GM21528 (cell line): ENCODE results near the gene SPATC1L.
"Not testable (repeated sequence)": the region's sequence is repeated elsewhere in the genome, so short reads cannot be mapped to it uniquely, and the experiment has no call there.

Experiments
- ATAC-seq: cut with Tn5 transposase; IDR thresholded peaks from one replicate; pipeline ENCODE4 v1.9.1; 2021; ENCODE audit warnings: mild to moderate bottlenecking, moderate library complexity; ENCODE audit not compliant: unreplicated experiment, low FRiP score

Gene SPATC1L

DNA sequence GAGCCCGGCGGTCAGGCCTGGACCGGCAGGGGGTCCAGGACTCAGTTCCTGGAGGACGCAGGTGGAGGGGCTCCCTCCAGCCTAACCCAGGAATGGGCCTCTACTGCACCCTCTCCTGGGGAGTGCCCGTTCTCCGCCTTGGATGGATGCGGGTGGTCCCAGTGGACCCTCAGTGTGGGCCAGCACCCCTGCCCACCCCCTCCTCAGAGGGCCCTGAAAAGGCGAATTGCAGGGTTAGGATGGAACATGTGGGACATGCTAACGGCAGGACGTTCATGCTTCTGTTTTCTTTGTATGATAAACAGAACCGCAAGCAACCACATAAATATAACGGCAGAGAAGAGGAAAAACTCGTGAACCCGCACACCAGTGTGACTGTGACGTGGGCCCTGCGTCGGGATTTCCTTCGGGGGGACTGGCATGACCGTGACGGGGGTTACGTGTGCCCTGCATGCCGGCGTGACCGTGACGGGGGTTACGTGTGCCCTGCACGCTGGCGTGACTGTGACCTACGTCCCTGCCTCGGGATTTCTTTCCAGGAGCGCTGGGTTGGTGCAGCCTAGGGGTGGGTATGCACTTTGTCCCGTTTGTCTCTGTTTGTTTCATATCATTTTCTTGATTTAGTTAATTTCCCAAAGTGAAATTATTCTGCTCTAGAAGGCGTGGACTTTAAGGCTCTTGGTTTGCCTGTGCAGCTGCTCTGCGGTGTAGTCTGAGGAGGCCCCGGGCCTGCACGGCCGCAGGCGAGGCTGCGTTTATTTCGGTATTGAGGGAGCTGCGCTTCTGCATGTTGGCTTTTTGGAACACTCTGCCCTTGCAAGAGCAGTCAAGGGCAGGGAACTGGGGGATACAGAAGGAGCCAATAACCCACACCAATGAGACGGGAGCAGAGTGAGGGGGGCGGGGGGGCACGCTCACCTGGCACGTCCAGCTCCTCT is 32.0 kb downstream of the SPATC1L start:
- no peak for ATAC-seq

DNA sequence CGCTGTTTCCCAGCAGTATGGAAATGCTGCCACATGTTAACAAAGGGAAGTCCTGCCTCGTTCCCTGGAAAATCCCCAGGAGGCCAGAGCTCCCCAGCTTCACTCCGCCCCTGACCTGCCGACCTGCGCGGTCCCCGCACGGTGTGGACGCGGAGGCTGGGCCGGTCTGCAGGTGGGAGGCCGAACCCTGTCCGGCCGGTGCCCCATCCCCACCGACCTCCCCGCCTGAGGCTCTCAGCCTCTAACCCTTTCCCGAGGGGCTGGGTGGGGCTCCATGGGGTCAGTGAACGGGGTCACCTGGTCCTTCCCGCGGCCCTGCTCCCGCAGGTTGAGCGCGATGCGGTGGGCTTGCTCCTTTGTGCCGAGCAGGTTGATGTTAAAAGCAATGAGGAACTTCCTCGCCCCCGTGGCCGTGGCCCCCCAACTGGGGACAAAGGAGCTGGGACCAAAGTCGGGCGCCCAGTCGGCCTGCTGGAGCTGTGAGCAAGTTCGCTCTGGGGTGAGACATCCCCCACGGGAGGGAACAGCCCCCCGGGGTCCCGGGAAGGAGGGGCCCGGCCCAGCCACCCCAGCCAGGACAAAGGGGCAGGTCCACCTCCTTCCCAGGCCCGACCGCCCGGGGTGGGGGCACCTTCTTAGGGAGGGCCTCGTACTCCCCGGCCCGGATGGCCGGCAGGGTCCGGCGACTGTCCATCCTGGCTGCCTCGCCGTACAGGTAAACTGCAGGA is 32.8 kb downstream of the SPATC1L start:
- ATAC-seq: no peak

- ATAC-seq: no peak
Observed at GRCh38 chr21:46150491-46151121, 33.7 kb downstream of the SPATC1L start.

- no peak for ATAC-seq
Observed at GRCh38 chr21:46150073-46150472, 34.2 kb downstream of the SPATC1L start.

- no peak for ATAC-seq
Observed at GRCh38 chr21:46149205-46149901, 34.9 kb downstream of the SPATC1L start.

GRCh38 chr21:46148106-46148505 is 36.2 kb downstream of the SPATC1L start:
- ATAC-seq: no peak

DNA sequence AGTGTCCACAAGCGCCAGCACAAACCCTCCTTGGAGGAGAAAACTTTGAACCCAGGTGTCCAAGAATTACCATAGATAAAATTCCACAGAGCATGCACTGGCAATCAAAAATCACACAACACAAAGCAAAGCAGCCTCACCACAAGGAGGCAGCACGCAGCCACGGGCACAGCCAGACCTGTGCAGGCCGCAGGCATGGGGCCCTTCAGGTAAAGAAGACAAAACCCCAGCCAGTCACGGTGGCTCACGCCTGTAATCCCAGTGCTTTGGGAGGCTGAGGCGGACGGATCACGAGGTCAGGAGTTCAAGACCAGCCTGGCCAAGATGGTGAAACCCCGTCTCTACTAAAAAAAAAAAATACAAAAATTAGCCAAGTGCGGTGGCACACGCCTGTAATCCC is 36.8 kb downstream of the SPATC1L start:
- ATAC-seq: not testable (repeated sequence)

- no peak for ATAC-seq
Observed at GRCh38 chr21:46146856-46147255, 37.4 kb downstream of the SPATC1L start.

DNA sequence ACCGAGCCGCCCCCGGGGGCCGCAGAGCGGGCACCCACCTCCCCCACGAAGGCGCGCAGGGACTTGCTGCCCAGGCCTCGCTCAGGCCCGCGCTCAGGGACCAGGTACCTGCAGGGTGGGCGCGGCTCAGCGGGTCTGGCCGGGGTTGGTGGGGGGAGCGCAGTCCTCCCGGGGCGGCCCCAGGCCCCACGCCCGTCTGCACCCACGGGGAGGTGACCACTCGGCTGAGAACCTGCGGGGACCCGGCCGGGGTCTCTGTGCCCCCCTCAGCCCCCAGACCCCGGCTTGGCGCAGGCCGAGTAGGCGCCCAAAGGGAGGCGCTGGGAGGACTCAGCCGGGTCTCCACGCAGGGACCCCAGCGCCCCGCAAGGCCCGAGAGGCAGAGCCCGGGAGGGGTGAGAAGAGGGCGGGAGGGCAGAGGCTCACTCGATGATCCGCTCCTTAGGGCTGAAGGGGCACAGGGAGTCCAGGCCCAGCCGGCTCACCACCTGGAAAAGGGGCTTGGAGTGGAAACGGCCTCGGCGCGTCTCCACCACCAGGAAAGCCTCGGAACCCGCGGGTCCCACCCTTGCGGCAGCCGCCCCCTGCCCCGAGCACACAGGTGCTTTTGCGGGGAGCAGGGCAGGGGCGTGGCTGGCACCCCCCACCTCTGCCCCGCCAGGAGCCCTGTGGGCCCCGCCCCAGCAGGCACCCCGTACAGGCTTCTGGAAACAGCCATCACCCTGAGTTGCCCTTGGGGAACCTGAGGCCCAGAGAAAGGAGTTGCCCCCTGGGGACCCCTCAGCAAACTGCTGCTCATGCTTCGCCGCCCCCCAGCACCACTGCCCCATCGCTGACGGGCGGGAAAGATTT is 38.2 kb downstream of the SPATC1L start:
- ATAC-seq: no peak

DNA sequence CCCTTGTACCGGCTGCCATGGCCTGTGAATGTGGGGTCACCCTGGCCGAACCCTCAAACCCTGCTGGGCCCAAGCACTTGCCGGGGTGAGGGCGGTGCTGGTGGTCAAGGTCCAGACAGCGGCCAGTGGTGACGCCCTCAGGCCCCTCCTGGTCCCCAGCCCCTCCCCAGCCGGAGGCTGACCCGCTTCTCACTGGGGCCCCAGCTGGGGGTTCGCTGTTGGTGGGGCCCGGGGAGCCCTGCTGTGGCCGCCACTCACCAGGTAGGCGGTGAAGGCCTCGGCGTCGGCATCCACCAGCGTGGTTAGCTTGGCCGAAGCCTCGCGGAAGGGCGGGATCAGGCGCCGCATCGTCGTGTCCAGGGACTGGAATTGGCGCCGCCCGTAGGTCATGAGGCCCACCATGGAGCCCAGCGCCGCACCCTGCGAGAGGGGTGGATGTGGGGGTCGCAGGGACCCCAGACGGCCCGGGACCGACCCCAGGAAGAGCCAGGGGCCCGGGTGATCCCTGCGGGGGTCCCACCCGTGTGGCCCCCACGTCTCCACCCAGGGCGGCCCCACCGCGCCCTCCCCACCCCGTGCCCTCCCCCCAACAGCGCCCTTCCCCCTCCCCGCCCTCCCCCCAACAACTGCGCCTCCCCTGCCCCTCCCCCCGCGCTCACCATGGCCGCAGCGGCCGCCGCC is 39.0 kb downstream of the SPATC1L start:
- ATAC-seq: no peak

- no peak for ATAC-seq
Observed at GRCh38 chr21:46144464-46145070, 39.7 kb downstream of the SPATC1L start.

GRCh38 chr21:46142582-46143473 is 41.4 kb downstream of the SPATC1L start:
- no peak for ATAC-seq

DNA sequence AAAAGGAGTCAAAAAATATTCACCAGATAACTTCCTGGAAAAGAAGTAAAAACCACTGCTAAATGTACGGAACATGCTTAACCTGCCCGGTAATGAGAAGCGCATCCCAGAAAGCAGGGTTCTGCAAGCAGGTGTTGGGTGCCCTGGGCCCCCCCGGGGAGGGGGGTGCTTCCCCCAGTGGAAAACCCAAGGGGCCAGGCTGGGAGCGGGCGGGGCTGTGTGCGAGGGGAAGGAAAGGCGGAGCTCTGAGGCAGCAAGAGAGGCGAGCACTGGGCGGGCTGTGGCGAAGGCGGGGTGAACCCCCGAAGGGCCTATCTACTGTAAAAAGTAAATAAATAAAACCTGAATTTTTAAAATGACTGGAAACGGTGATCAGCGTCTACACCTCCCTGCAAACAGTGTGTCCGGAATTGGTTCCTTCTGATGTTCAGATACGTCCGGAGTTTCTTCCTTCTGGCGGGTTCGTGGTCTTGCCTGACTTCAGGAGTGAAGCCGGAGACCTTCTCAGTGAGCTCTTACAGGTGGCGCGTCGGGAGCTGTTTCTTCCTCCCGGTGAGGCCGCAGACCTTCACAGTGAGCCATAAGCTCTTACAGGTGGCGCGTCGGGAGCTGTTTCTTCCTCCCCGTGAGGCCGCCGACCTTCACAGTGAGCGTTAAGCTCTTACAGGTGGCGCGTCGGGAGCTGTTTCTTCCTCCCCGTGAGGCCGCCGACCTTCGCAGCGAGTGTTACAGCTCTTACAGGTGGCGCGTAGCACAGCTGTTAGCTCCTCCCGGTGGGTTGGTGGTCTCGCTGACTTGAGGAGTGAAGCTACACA is 42.3 kb downstream of the SPATC1L start:
- no peak for ATAC-seq

DNA sequence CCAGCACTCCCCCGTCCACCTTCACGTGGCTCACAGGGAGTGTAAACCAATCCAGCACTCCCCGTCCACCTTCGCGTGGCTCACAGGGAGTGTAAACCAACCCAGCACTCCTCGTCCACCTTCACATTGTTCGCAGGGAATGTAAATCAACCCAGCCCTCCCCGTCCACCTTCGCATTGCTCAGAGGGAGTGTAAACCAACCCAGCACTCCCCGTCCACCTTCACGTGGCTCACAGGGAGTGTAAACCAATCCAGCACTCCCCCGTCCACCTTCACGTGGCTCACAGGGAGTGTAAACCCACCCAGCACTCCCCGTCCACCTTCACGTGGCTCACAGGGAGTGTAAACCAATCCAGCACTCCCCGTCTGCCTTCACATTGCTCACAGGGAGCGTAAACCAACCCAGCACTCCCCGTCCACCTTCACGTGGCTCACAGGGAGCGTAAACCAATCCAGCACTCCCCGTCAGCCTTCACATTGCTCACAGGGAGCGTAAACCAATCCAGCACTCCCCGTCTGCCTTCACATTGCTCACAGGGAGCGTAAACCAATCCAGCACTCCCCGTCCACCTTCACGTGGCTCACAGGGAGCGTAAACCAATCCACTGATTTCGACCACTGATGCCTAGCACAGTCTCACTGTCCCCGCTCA is 43.8 kb downstream of the SPATC1L start:
- not testable (repeated sequence) for ATAC-seq

GRCh38 chr21:46139686-46140085 is 44.6 kb downstream of the SPATC1L start:
- no peak for ATAC-seq

GRCh38 chr21:46138383-46138970 is 45.8 kb downstream of the SPATC1L start:
- ATAC-seq: no peak
